D721Med (cell line): ENCODE data around the gene ARHGAP24.
"Not testable (repeated sequence)": the region's sequence is repeated elsewhere in the genome, so short reads cannot be mapped to it uniquely, and the experiment has no call there.

ENCODE experiments used
- DNase-seq: peaks from one replicate; pipeline ENCODE4 v3.0.0; 2011; ENCODE audit warnings: low spot score; ENCODE audit not compliant: insufficient read length
- FAIRE-seq: peaks from 2 replicates; lab custom pipeline; 2011; peaks lifted over from hg19 to GRCh38; lab: Jason Lieb, UNC
- CTCF ChIP-seq: IDR thresholded peaks from 2 replicates; pipeline ENCODE4 v1.5.1; 2012; ENCODE audit warnings: mild to moderate bottlenecking, control low read depth; ENCODE audit not compliant: insufficient read depth; ENCODE audit errors: missing control alignments

Gene ARHGAP24

DNA sequence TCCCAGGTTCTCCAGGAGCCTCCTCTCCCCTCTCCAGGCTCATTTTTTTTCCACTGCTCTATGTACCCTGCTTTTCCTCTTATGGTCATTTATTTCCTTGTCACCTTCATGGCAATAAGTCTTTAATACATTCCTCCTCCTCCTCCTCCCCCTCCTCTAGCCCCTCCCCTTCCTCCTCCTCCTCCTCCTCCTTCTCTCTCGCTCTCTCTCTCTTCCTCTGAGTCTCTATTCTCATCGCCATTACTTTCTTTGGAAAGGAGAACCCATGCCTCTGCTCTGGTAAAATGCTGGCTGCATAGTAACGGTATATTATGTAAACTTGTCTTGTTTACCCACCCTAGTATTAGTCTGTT lies 35.7 kb downstream of the ARHGAP24 start:
- FAIRE-seq (no peak), DNase-seq (no peak)
- no peak for TF ChIP-seq CTCF

DNA sequence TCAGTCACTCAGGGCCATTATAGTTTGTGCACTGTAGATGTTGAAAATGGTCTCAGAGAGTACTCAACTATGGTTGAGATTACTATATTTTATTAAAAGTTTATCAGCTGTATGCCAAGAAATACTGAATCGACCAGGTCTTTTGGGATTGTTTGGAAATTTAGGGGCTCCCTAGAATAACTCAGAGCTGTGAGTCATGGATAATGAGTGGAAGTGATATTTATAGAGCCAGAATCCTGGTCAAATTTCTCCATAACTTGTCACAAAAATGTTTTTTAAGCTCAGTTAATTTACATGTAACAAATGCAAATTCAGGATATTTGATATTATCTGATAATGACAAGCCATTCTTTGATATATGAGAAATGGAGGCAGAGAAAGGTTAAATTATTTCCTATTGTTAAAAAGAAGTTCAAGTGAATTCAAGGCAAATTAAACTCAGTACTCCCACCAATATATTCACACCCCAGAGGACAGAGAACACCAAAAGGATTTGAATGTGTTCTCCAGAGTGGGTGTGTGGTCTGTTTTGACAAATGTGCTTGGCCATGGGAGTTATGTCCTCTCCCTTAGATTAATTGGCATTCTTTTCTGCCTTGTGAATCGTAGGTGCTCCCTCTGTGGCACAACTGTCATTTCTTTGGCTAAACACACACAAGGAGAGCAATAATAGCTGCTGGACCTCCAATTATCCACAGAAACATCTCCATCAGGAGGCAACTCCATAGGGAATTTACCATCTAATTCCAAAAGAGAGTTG lies 37.7 kb downstream of the ARHGAP24 start:
- DNase-seq (no peak), FAIRE-seq (no peak)
- TF ChIP-seq CTCF: no peak

GRCh38 chr4:85514117-85514516 lies 39.2 kb downstream of the ARHGAP24 start:
- DNase-seq (no peak), FAIRE-seq (no peak)
- TF ChIP-seq CTCF: no peak

GRCh38 chr4:85514783-85515182 lies 39.8 kb downstream of the ARHGAP24 start:
- FAIRE-seq (no peak), DNase-seq (no peak)
- no peak for TF ChIP-seq CTCF

- FAIRE-seq: no peak
These were observed 40.8 kb downstream of the ARHGAP24 start for GRCh38 chr4:85515701-85516100.

GRCh38 chr4:85518526-85518925 lies 43.6 kb downstream of the ARHGAP24 start:
- not testable (repeated sequence) for DNase-seq, FAIRE-seq

More at GRCh38 chr4:85515701-85516100, 40.8 kb downstream of the ARHGAP24 start:
- no peak for DNase-seq
- TF ChIP-seq CTCF: no peak

- no peak for FAIRE-seq
- TF ChIP-seq CTCF: no peak
- DNase-seq: no peak
These were observed 46.1 kb downstream of the ARHGAP24 start for GRCh38 chr4:85520765-85521749.
